B cell (primary cell): ENCODE data around the gene EGLN2. TPM values are rescaled to one million over a fixed set of nuclear protein-coding genes. Genes with fewer than 3 reads are reported as not detected.
A peak's percentile ranks its signal among the peaks of the same experiment; 100 is the strongest.
"Not testable (repeated sequence)": the region's sequence is repeated elsewhere in the genome, so short reads cannot be mapped to it uniquely, and the experiment has no call there.

Source experiments
- ATAC-seq: fragments of 200-7000 bp; cut with Tn5 transposase; one replicate; pipeline ENCODE4 v1.10.0; 2021; ENCODE audit warnings: low read depth, mild to moderate bottlenecking, moderate number of reproducible peaks, moderate library complexity
- CTCF ChIA-PET: fragments of 350-600 bp; sonication (Branson Sonifier 250); formaldehyde crosslinking; loops from one replicate; lab custom pipeline; 2021; ENCODE audit warnings: antibody characterized with exemption, inconsistent platforms; lab: Charles Lee
- POLR2A ChIA-PET: fragments of 350-600 bp; sonication (Branson Sonifier 250); formaldehyde crosslinking; loops from one replicate; lab custom pipeline; 2021; ENCODE audit warnings: antibody characterized with exemption; lab: Charles Lee
- DNase-seq: peaks from one replicate; pipeline ENCODE4 v3.0.0; 2013
- H2AFZ ChIP-seq: 2 replicates; pipeline ENCODE4 v1.6.1; 2012; ENCODE audit warnings: mild to moderate bottlenecking, low read depth, low read length; ENCODE audit not compliant: insufficient read depth, poor library complexity, severe bottlenecking
- H3K27ac ChIP-seq, 2 donors: 1 replicate in 1 of 2; 2 replicates in 1 of 2; pipeline ENCODE4 v1.5.1; 2012 to 2013; ENCODE audit warnings: low read length in 2 of 2, mild to moderate bottlenecking in 2 of 2, moderate library complexity in 1 of 2
- H3K27me3 ChIP-seq, 4 experiments: fragments of 200-600 bp in 1 of 4; sonication (generic) in 1 of 4; replicated peaks in 1 of 4; 1 replicate in 2 of 4; 2 replicates in 2 of 4; pipeline versions ENCODE4 v1.6.1 to v1.7.0; 2013 to 2016; ENCODE audit warnings: low read length in 3 of 4, mild to moderate bottlenecking in 2 of 4, mixed read lengths in 1 of 4, moderate library complexity in 1 of 4; ENCODE audit not compliant: insufficient read depth in 4 of 4, control insufficient read depth in 3 of 4; ENCODE audit errors: control extremely low read depth in 1 of 4
- H3K36me3 ChIP-seq, 2 experiments: replicated peaks in 1 of 2; 1 replicate in 1 of 2; 2 replicates in 1 of 2; pipeline versions ENCODE4 v1.6.1 to v1.7.1; 2013; ENCODE audit warnings: low read length in 1 of 2; ENCODE audit not compliant: insufficient read depth in 2 of 2, control insufficient read depth in 1 of 2; ENCODE audit errors: control extremely low read depth in 1 of 2, extremely low read depth in 1 of 2
- H3K4me1 ChIP-seq, 2 donors: fragments of 200-600 bp in 1 of 2; sonication (generic) in 1 of 2; 1 replicate in 1 of 2; 2 replicates in 1 of 2; pipeline versions ENCODE4 v1.5.1 to v1.6.1; 2013 to 2017; ENCODE audit warnings: low read length in 2 of 2; ENCODE audit not compliant: control insufficient read depth in 2 of 2, insufficient read depth in 2 of 2
- H3K4me2 ChIP-seq: replicated peaks from 2 replicates; pipeline ENCODE3; 2012; ENCODE audit warnings: mild to moderate bottlenecking, low read depth, low read length; ENCODE audit not compliant: poor library complexity, severe bottlenecking
- H3K4me3 ChIP-seq, 5 experiments: fragments of 200-600 bp in 1 of 5; sonication (generic) in 1 of 5; 1 replicate in 3 of 5; 2 replicates in 2 of 5; pipeline versions ENCODE4 v1.5.1 to v1.7.0; 2011 to 2016; ENCODE audit warnings: low read length in 4 of 5, mild to moderate bottlenecking in 4 of 5, low read depth in 2 of 5, control low read depth in 1 of 5, moderate library complexity in 1 of 5; ENCODE audit not compliant: insufficient read depth in 1 of 5; ENCODE audit errors: control extremely low read depth in 1 of 5, extremely low read depth in 1 of 5
- H3K79me2 ChIP-seq: fragments of 200-600 bp; sonication (generic); one replicate; pipeline ENCODE4 v1.6.0; 2016; ENCODE audit warnings: low read length; ENCODE audit not compliant: control insufficient read depth, insufficient read depth
- H3K9ac ChIP-seq: fragments of 200-600 bp; sonication (generic); 2 replicates; pipeline ENCODE4 v1.6.1; 2017; ENCODE audit warnings: mild to moderate bottlenecking, low read length, moderate library complexity
- H3K9me3 ChIP-seq, 3 donors: one replicate each; pipeline versions ENCODE4 v1.6.1 to v1.7.1; 2013; ENCODE audit warnings: low read length in 2 of 3; ENCODE audit not compliant: control insufficient read depth in 2 of 3, insufficient read depth in 1 of 3; ENCODE audit errors: control extremely low read depth in 1 of 3
- H4K20me1 ChIP-seq: 2 replicates; pipeline ENCODE4 v1.6.0; 2012; ENCODE audit warnings: mild to moderate bottlenecking, low read length; ENCODE audit not compliant: insufficient read depth, control insufficient read depth, poor library complexity, severe bottlenecking
- H3K27ac Mint-ChIP-seq: one replicate; pipeline ENCODE4 v1.8.0; 2021; ENCODE audit warnings: mixed read lengths
- H3K27me3 Mint-ChIP-seq: one replicate; pipeline ENCODE4 v1.8.0; 2021; ENCODE audit warnings: mixed read lengths
- H3K4me1 Mint-ChIP-seq: one replicate; pipeline ENCODE4 v1.8.0; 2021; ENCODE audit warnings: mixed read lengths
- H3K4me3 Mint-ChIP-seq: one replicate; pipeline ENCODE4 v1.8.0; 2021; ENCODE audit warnings: mixed read lengths
- H3K9me3 Mint-ChIP-seq: one replicate; pipeline ENCODE4 v1.8.0; 2022; ENCODE audit warnings: mixed read lengths; ENCODE audit not compliant: insufficient read depth
- CTCF ChIP-seq: fragments of 200-600 bp; IDR thresholded peaks from one replicate; pipeline ENCODE4 v1.8.0; 2022; ENCODE audit warnings: antibody characterized with exemption, mild to moderate bottlenecking
- EZH2 ChIP-seq: IDR thresholded peaks from 2 replicates; pipeline ENCODE4 v1.6.1; 2012; ENCODE audit warnings: borderline replicate concordance, low read depth, mild to moderate bottlenecking, moderate library complexity, low read length; ENCODE audit not compliant: insufficient read depth, poor library complexity, severe bottlenecking
- WGBS: methylation state at CpG from one replicate; pipeline ENCODE4 v1.1.5; 2013; ENCODE audit warnings: missing lambda C conversion rate; ENCODE audit not compliant: insufficient coverage; 5-methylcytosine and 5-hydroxymethylcytosine counted together
- intact Hi-C: fragments of 100-400 bp; cut with micrococcal nuclease; formaldehyde crosslinking; loops from one replicate; pipeline ENCODE4 v1.10.0; 2022
- polyA plus RNA-seq: library from polyadenylated mRNA; depleted of rRNA; stranded (reverse); fragments of >200 nt; gene quantifications from 2 replicates; pipeline ENCODE4 v1.2.3, GENCODE V29; 2012
- total RNA-seq, 2 donors: library from RNA; stranded (reverse); fragments of 120-200 nt in 1 of 2; gene quantifications; 1 replicate in 1 of 2; 2 replicates in 1 of 2; pipeline versions ENCODE4 v1.2.3 to v1.2.4, GENCODE V29; 2013 to 2022

Gene EGLN2
- total and polyA plus RNA-seq, 2 donors (not counting 1 experiment from before 2014, with no cell fraction given), result 130 to 178 TPM

GRCh38 chr19:40810649-40811408 lies 11.8 kb downstream of the EGLN2 start:
- CTCF ChIA-PET, result interaction anchor here (0.8 to 1.2 kb wide), 2 partner anchors 9 to 148 kb away, joined by 5 to 7 read pairs; no protein-coding TSS in a partner anchor
- peak overlapping the region; percentile 78 for H3K4me2 ChIP-seq
- peak; percentile 89 for ATAC-seq
- intact Hi-C loops, H3K27me3 ChIP-seq, H3K27ac ChIP-seq, H3K9me3 Mint-ChIP-seq, H3K27me3 Mint-ChIP-seq, H3K9me3 ChIP-seq: not testable (repeated sequence)
- POLR2A ChIA-PET, result interaction anchor here (0.5 to 1.4 kb wide), 2 partner anchors 33 to 286 kb away, joined by 4 read pairs; partner anchors contain the start of gene RAB4B
- peak overlapping the region; percentile 97 for H3K4me3 Mint-ChIP-seq
- DNase-seq, result peak; percentile 66
- H3K36me3 ChIP-seq, result peaks cover 0 to 40% of the 10 kb centered on the region in 2 experiments
- 10% methylated on average over 39 of the region's 65 CpGs for WGBS
- H3K79me2 ChIP-seq, result peaks cover 37% of the 10 kb centered on the region
- peak overlapping the region; percentile 86 for H3K27ac Mint-ChIP-seq
- H3K4me3 ChIP-seq, result peak overlapping the region; percentile 21 to 64 (median 54)
- H3K9ac ChIP-seq, result peak overlapping the region; percentile 62
- peaks cover 54% of the 10 kb centered on the region for H3K4me1 Mint-ChIP-seq
- peak overlapping the region; percentile 65 for H2AFZ ChIP-seq
- H3K4me1 ChIP-seq, result peaks cover 26 to 44% of the 10 kb centered on the region in 2 donors
- peaks cover 42% of the 10 kb centered on the region for H4K20me1 ChIP-seq

GRCh38 chr19:40811478-40812341 lies 12.7 kb downstream of the EGLN2 start:
- peak; percentile 11 for ATAC-seq
- intact Hi-C loops, result loop anchor here (2.0 kb wide), 1 partner anchor 13 kb away; the partner anchor contains the start of gene EGLN2
- Histone ChIP-seq H3K27ac (no peak overlapping the region), H3K4me3 (peak overlapping the region in 4 of 5 experiments; percentile 47 to 64 (median 56)), H2AFZ (peak overlapping the region; percentile 65), H3K4me1 (peaks cover 17 to 37% of the 10 kb centered on the region in 2 donors), H3K27me3 (no peaks in the 10 kb centered on the region), H3K79me2 (peaks cover 29% of the 10 kb centered on the region), H3K9ac (peak overlapping the region; percentile 62), H4K20me1 (peaks cover 34% of the 10 kb centered on the region), H3K36me3 (peaks cover 0 to 32% of the 10 kb centered on the region in 2 experiments), H3K4me2 (peak overlapping the region; percentile 78), H3K9me3 (no peaks in the 10 kb centered on the region)
- peaks cover 45% of the 10 kb centered on the region for H3K4me1 Mint-ChIP-seq
- peak; percentile 69 for DNase-seq
- POLR2A ChIA-PET, result interaction anchor here (0.5 to 1.4 kb wide), 3 partner anchors 34 to 286 kb away, joined by 4 to 5 read pairs (median 4); partner anchors contain the start of genes ACTMAP, RAB4B and SNRPA
- H3K27ac Mint-ChIP-seq, result peak overlapping the region; percentile 72
- CTCF ChIA-PET, result interaction anchor here (0.8 to 1.8 kb wide), 4 partner anchors 8 to 149 kb away, joined by 3 to 7 read pairs (median 5); no protein-coding TSS in a partner anchor
- TF ChIP-seq EZH2 (no peak), CTCF (peak; percentile 25)
- H3K27me3 Mint-ChIP-seq, result no peaks in the 10 kb centered on the region
- peak overlapping the region; percentile 97 for H3K4me3 Mint-ChIP-seq
- 6% methylated on average over 15 of the region's 35 CpGs for WGBS
- H3K9me3 Mint-ChIP-seq, result no peaks in the 10 kb centered on the region

- Mint-ChIP-seq H3K4me1 (peaks cover 36% of the 10 kb centered on the region), H3K4me3 (peak overlapping the region; percentile 97), H3K27ac (peak overlapping the region; percentile 72)
- Histone ChIP-seq H3K36me3 (peaks cover 0 to 23% of the 10 kb centered on the region in 2 experiments), H3K4me1 (peaks cover 11 to 33% of the 10 kb centered on the region in 2 donors), H4K20me1 (peaks cover 25% of the 10 kb centered on the region), H3K4me2 (peak overlapping the region; percentile 78), H3K79me2 (peaks cover 20% of the 10 kb centered on the region)
- H3K9ac ChIP-seq, H3K4me3 ChIP-seq, H3K27ac ChIP-seq, H3K9me3 ChIP-seq, H3K9me3 Mint-ChIP-seq, H3K27me3 Mint-ChIP-seq, DNase-seq, H2AFZ ChIP-seq, ATAC-seq, H3K27me3 ChIP-seq: not testable (repeated sequence)
- intact Hi-C loops, result loop anchor here (2.0 kb wide), 1 partner anchor 14 kb away; the partner anchor contains the start of gene EGLN2
- ChIA-PET CTCF (interaction anchor here (1.1 to 1.8 kb wide), 2 partner anchors 91 to 149 kb away, joined by 3 to 5 read pairs; no protein-coding TSS in a partner anchor), POLR2A (interaction anchor here (0.7 to 1.1 kb wide), 2 partner anchors 19 to 62 kb away, joined by 4 to 5 read pairs; partner anchors contain the start of genes ACTMAP and SNRPA)
- WGBS, result 97% methylated on average over 6 of the region's 7 CpGs
Measured at GRCh38 chr19:40812571-40812970, 13.6 kb downstream of the EGLN2 start.
